Gastrocnemius medialis (tissue), 4 donors: ENCODE data around the gene DMWD. TPM values are rescaled to one million over a fixed set of nuclear protein-coding genes. Genes with fewer than 3 reads are reported as not detected.

Experiments used
- ATAC-seq, 2 donors: fragments of 150-250 bp; one replicate each; pipeline ENCODE4 v1.9.1; 2016
- DNase-seq, 2 donors: peaks; one replicate each; pipeline ENCODE4 v3.0.0-alpha.2; 2019
- H3K27ac ChIP-seq, 4 donors: fragments of 200-600 bp; sonication (generic); 1 replicate in 1 of 4; 2 replicates in 3 of 4; pipeline ENCODE4 v1.5.1; 2016 to 2018; ENCODE audit warnings: mild to moderate bottlenecking in 2 of 4, moderate library complexity in 1 of 4
- H3K27me3 ChIP-seq, 3 donors: fragments of 200-600 bp; sonication (generic) in 2 of 3; 1 replicate in 1 of 3; 2 replicates in 2 of 3; pipeline versions ENCODE4 v1.5.1 to v1.6.0; 2016 to 2019; ENCODE audit warnings: mild to moderate bottlenecking in 1 of 3, moderate library complexity in 1 of 3
- H3K36me3 ChIP-seq, 2 donors: fragments of 200-600 bp; sonication (generic) in 1 of 2; one replicate each; pipeline ENCODE4 v1.5.1; 2017 to 2018
- H3K4me1 ChIP-seq, 2 donors: fragments of 200-600 bp; sonication (generic) in 1 of 2; one replicate each; pipeline ENCODE4 v1.5.1; 2016 to 2017; ENCODE audit warnings: mild to moderate bottlenecking in 2 of 2
- H3K4me3 ChIP-seq, 4 donors: fragments of 200-600 bp; sonication (generic) in 3 of 4; 1 replicate in 1 of 4; 2 replicates in 3 of 4; pipeline ENCODE4 v1.5.1; 2016 to 2019; ENCODE audit warnings: mild to moderate bottlenecking in 2 of 4
- H3K9me3 ChIP-seq, 3 donors: fragments of 200-600 bp; sonication (generic) in 2 of 3; 1 replicate in 1 of 3; 2 replicates in 2 of 3; pipeline ENCODE4 v1.5.1; 2016 to 2019
- CTCF ChIP-seq, 5 experiments: fragments of 450-650 bp in 3 of 5; fragments of 200-600 bp in 2 of 5; sonication (generic) in 2 of 5; IDR thresholded peaks in 4 of 5; conservative IDR thresholded peaks in 1 of 5; 1 replicate in 4 of 5; 2 replicates in 1 of 5; pipeline ENCODE4 v1.5.1; 2016 to 2019; ENCODE audit warnings: antibody characterized with exemption in 5 of 5, mild to moderate bottlenecking in 3 of 5, moderate library complexity in 3 of 5
- POLR2A ChIP-seq, 2 donors: fragments of 450-650 bp; IDR thresholded peaks; one replicate each; pipeline ENCODE4 v1.6.1; 2017; ENCODE audit warnings: antibody characterized with exemption in 2 of 2, mild to moderate bottlenecking in 2 of 2, moderate library complexity in 2 of 2
- in situ Hi-C, 4 donors: fragments of 200-750 bp; cut with MboI; loops; one replicate each; pipeline versions ENCODE4 v1.15.0 to v1.8.0; 2017; ENCODE audit warnings: low sequenced_read_pairs in 4 of 4
- intact Hi-C: fragments of 100-400 bp; cut with DNase I; formaldehyde crosslinking; loops from one replicate; pipeline ENCODE4 v1.15.1; 2023; ENCODE audit warnings: low total_unique reads
- total RNA-seq, 4 donors: library from RNA; depleted of rRNA; stranded (reverse); fragments of >200 nt; gene quantifications; one replicate each; pipeline versions ENCODE4 v1.1.0 to v1.2.3, GENCODE V29; 2016

DMWD gene
- total RNA-seq, 4 donors from 2014 or later: 38.6 to 111 (median 56.4) TPM

- intact Hi-C loops: no loop called here
- peaks cover 0 to 3% of the 10 kb centered on the region in 2 donors for H3K4me1 ChIP-seq
- H3K27ac ChIP-seq: no peak overlapping the region
- in situ Hi-C loops: no loop called here
- no peaks in the 10 kb centered on the region for H3K36me3 ChIP-seq
- ATAC-seq: no peak
- H3K9me3 ChIP-seq: no peaks in the 10 kb centered on the region
- TF ChIP-seq CTCF (IDR thresholded peaks at IDR 0.05 in 4 of 5, conservative IDR thresholded peaks at IDR 0.05 in 1 of 5) (no peak), POLR2A (IDR thresholded peaks at IDR 0.05) (no peak)
- H3K4me3 ChIP-seq: no peak overlapping the region
- H3K27me3 ChIP-seq: no peaks in the 10 kb centered on the region
- no peak for DNase-seq
These were observed 13.1 kb upstream of the DMWD start for GRCh38 chr19:45805719-45806118.

GRCh38 chr19:45804959-45805230 lies 12.2 kb upstream of the DMWD start:
- intact Hi-C loops: no loop called here
- DNase-seq: no peak
- in situ Hi-C loops: no loop called here
- Histone ChIP-seq H3K36me3 (no peaks in the 10 kb centered on the region), H3K27me3 (no peaks in the 10 kb centered on the region), H3K9me3 (no peaks in the 10 kb centered on the region), H3K27ac (no peak overlapping the region), H3K4me1 (peaks cover 3 to 5% of the 10 kb centered on the region in 2 donors), H3K4me3 (no peak overlapping the region)
- no peak for ATAC-seq
- TF ChIP-seq POLR2A (IDR thresholded peaks at IDR 0.05) (no peak), CTCF (IDR thresholded peaks at IDR 0.05 in 4 of 5, conservative IDR thresholded peaks at IDR 0.05 in 1 of 5) (no peak)

DNA sequence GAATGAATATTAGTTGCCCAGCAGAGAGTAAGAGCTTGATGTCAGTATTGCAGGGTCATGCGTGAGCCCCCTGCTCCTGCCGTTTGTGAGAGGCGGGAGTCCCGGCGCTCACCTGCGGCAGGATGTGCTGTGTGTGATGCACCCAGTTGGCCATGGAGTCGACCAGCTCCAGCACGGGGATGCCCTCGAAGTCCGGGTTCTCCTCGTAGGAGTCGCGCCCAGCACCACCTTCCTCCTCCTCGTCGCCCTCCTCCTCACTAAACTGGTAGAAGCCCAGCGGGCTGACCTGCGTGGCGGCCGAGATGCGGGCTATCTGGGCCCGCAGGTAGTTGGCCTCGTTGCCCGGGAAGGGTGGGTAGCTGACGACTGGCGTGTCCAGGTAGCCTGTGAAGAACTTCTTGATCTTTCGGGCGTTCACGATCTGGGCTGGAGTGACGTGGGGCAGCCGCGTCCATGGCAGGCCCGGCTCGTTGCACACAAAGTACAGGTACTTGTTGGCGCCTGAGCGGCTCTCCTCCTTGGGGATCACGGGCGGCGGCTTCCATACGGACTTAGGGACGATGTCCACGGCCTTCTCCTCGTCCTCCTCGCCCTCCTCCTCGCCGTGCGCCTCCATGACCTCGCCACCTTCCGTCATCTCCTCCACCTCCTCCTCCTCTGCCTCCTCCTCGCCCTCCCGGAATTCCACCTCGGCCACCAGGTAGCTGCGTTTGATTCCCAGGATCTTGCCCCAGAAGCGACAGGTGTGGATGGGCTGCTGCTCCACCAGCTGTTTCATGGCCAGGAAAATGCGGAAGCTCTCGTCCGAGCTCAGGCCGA lies 11.7 kb upstream of the DMWD start:
- peaks cover 2 to 10% of the 10 kb centered on the region in 2 donors for H3K4me1 ChIP-seq
- no peak overlapping the region for H3K4me3 ChIP-seq
- no peaks in the 10 kb centered on the region for H3K9me3 ChIP-seq
- DNase-seq (no peak), ATAC-seq (no peak)
- no peaks in the 10 kb centered on the region for H3K36me3 ChIP-seq
- H3K27ac ChIP-seq: no peak overlapping the region
- in situ Hi-C loops: no loop called here
- intact Hi-C loops: no loop called here
- no peaks in the 10 kb centered on the region for H3K27me3 ChIP-seq
- TF ChIP-seq CTCF (IDR thresholded peaks at IDR 0.05 in 4 of 5, conservative IDR thresholded peaks at IDR 0.05 in 1 of 5): no peak
- TF ChIP-seq POLR2A (IDR thresholded peaks at IDR 0.05): no peak

- intact Hi-C loops: no loop called here
- no peaks in the 10 kb centered on the region for H3K9me3 ChIP-seq
- no peak overlapping the region for H3K4me3 ChIP-seq
- DNase-seq (no peak), ATAC-seq (no peak)
- H3K27me3 ChIP-seq: no peaks in the 10 kb centered on the region
- H3K4me1 ChIP-seq: peaks cover 10 to 17% of the 10 kb centered on the region in 2 donors
- in situ Hi-C loops: no loop called here
- no peak overlapping the region for H3K27ac ChIP-seq
- TF ChIP-seq CTCF (IDR thresholded peaks at IDR 0.05 in 4 of 5, conservative IDR thresholded peaks at IDR 0.05 in 1 of 5): no peak
- no peak for TF ChIP-seq POLR2A (IDR thresholded peaks at IDR 0.05)
- no peaks in the 10 kb centered on the region for H3K36me3 ChIP-seq
These were observed 9.0 kb upstream of the DMWD start for GRCh38 chr19:45801603-45802175.
